PFSK-1 (cell line): ENCODE results near the gene STK16.

Experiments used
- POLR2AphosphoS5 ChIP-seq: IDR thresholded peaks from 2 replicates; pipeline ENCODE4 v1.6.1; 2012; ENCODE audit warnings: low read depth, mild to moderate bottlenecking, control low read depth, low read length, moderate library complexity
- SIN3A ChIP-seq: IDR thresholded peaks from 2 replicates; pipeline ENCODE4 v1.6.1; 2012; ENCODE audit warnings: mild to moderate bottlenecking, low read length, moderate library complexity, borderline replicate concordance; ENCODE audit not compliant: insufficient read depth
- TAF1 ChIP-seq: IDR thresholded peaks from 2 replicates; pipeline ENCODE4 v1.6.1; 2012; ENCODE audit warnings: low read length, control low read depth, borderline replicate concordance; ENCODE audit not compliant: insufficient read depth

DNA sequence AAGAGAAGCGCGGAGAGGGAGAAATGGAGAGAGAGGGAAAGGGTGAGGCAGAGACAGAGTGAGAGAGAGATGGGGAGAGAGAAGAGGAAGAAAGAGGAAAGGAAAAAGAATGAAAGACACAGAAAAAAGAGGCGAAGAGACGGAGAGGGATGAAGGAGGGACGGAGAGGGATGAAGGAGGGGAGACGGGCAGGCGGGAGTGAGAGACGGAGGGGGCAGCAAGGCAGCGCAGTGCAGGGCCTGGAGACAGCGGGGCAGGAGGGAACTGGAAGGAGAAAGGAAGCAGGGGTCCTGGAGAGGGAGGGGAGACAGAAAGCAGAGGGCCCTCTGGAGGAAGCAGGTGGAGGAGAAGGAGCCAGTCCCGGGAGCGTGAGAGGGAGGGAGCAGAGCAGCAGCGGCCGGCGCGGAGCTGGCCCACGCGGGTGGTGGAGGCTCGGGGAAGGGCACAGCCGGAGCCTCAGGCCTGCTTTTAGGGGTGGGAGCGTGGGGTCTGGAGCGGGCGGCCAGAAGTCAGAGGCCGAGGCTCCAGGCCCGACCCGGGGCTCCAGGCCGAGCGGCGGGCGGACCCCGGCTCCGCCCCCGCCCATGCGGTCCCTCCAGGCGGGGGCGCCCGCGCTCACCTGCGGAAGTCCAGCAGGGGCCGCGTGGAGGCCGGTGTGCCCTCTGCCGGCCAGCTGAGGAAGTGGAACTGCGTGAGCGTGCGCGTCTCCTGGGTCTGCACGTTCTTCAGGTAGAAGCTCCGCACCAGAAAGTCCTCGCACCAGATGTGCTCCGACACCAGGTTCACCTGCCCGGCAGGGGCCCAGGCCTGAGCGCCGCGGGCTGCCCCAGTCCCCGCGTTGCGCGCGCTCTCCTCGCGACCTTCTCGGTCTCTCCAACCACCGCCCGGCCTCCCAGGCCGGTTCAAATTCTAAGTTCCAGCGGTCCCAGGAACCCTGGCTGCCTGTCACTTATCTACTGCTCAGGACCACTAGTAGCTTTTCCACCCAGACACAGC, 49.4 kb downstream of the STK16 start:
- TF ChIP-seq SIN3A, result no peak
- TF ChIP-seq TAF1, result 0 out of 2 replicates have a peak, but pooled peaks have one; percentile 13
- peak; percentile 55 for TF ChIP-seq POLR2AphosphoS5
